Endothelial cell of umbilical vein (primary cell): ENCODE measurements around the gene PRLHR. TPM values are rescaled to one million over a fixed set of nuclear protein-coding genes. Genes with fewer than 3 reads are reported as not detected.

Experiments used
- BruUV-seq: library from RNA; stranded (reverse); fragments of 400-500 nt; replicated peaks from 2 replicates; lab custom pipeline; 2021; lab: Mats Ljungman, UMichigan
- CTCF ChIA-PET: fragments of 300-600, 350-600 bp; sonication (Branson Sonifier 250); formaldehyde crosslinking; loops from one replicate; lab custom pipeline; 2021; ENCODE audit warnings: antibody characterized with exemption, inconsistent platforms; lab: Charles Lee
- POLR2A ChIA-PET: fragments of 300-600, 350-600 bp; sonication (Branson Sonifier 250); formaldehyde crosslinking; loops from one replicate; lab custom pipeline; 2021; ENCODE audit warnings: antibody characterized with exemption, inconsistent platforms; lab: Charles Lee
- DNase-seq: peaks from one replicate; pipeline ENCODE4 v3.0.0-alpha.2; 2011; ENCODE audit warnings: low read depth, low spot score
- FAIRE-seq: peaks from 2 replicates; lab custom pipeline; 2011; peaks lifted over from hg19 to GRCh38; lab: Jason Lieb, UNC
- H2AFZ ChIP-seq: 2 replicates; pipeline ENCODE4 v1.6.0; 2012; ENCODE audit warnings: low read depth, low read length, control low read depth, inconsistent platforms
- H3K27ac ChIP-seq: 2 replicates; pipeline ENCODE4 v1.5.1; 2011; ENCODE audit warnings: low read depth, mild to moderate bottlenecking, control low read depth, low read length, moderate library complexity; ENCODE audit not compliant: insufficient read depth
- H3K27me3 ChIP-seq, 2 experiments: 2 replicates each; pipeline versions ENCODE4 v1.6.0 to v1.6.1; 2011; ENCODE audit warnings: low read length in 2 of 2, mixed read lengths in 1 of 2; ENCODE audit not compliant: control insufficient read depth in 2 of 2, insufficient read depth in 2 of 2
- H3K36me3 ChIP-seq, 2 experiments: 2 replicates in 1 of 2; 3 replicates in 1 of 2; pipeline ENCODE4 v1.5.1; 2011; ENCODE audit warnings: low read length in 2 of 2, mild to moderate bottlenecking in 1 of 2, moderate library complexity in 1 of 2; ENCODE audit not compliant: control insufficient read depth in 2 of 2, insufficient read depth in 2 of 2; ENCODE audit errors: extremely low read depth in 1 of 2
- H3K4me1 ChIP-seq: 3 replicates; pipeline ENCODE4 v1.5.1; 2011; ENCODE audit warnings: mild to moderate bottlenecking, low read length; ENCODE audit not compliant: control insufficient read depth, insufficient read depth; ENCODE audit errors: extremely low read depth
- H3K4me2 ChIP-seq: 2 replicates; pipeline ENCODE4 v1.6.1; 2011; ENCODE audit warnings: low read length, control low read depth, mixed read lengths; ENCODE audit not compliant: insufficient read depth
- H3K4me3 ChIP-seq, 3 experiments: fragments of 200-600 bp in 1 of 3; sonication (generic), shearing (Covaris generic) in 1 of 3; replicated peaks in 1 of 3; 2 replicates each; pipeline ENCODE4 v1.5.1; 2011 to 2016; ENCODE audit warnings: control low read depth in 3 of 3, low read length in 3 of 3, mild to moderate bottlenecking in 2 of 3, inconsistent platforms in 1 of 3, low read depth in 1 of 3, moderate library complexity in 1 of 3; ENCODE audit not compliant: insufficient read depth in 1 of 3
- H3K79me2 ChIP-seq: 2 replicates; pipeline ENCODE4 v1.6.0; 2012; ENCODE audit warnings: low read length, inconsistent platforms; ENCODE audit not compliant: control insufficient read depth, insufficient read depth
- H3K9ac ChIP-seq: replicated peaks from 2 replicates; pipeline ENCODE3; 2011; ENCODE audit warnings: low read length, control low read depth; ENCODE audit not compliant: insufficient read depth; ENCODE audit errors: extremely low read depth
- H3K9me1 ChIP-seq: replicated peaks from 3 replicates; pipeline ENCODE4 v1.6.0; 2011; ENCODE audit warnings: mild to moderate bottlenecking, low read length; ENCODE audit not compliant: control insufficient read depth, insufficient read depth; ENCODE audit errors: extremely low read depth
- H3K9me3 ChIP-seq: replicated peaks from 2 replicates; pipeline ENCODE4 v1.5.1; 2012; ENCODE audit warnings: low read length, inconsistent platforms; ENCODE audit not compliant: control insufficient read depth, insufficient read depth
- H4K20me1 ChIP-seq: replicated peaks from 2 replicates; pipeline ENCODE3; 2011; ENCODE audit warnings: mild to moderate bottlenecking, low read length; ENCODE audit not compliant: control insufficient read depth, insufficient read depth; ENCODE audit errors: extremely low read depth
- CTCF ChIP-seq, 2 donors: IDR thresholded peaks; 1 replicate in 1 of 2; 2 replicates in 1 of 2; pipeline ENCODE4 v1.5.1; 2011; ENCODE audit warnings: low read length in 2 of 2, mild to moderate bottlenecking in 2 of 2, moderate library complexity in 2 of 2, control low read depth in 1 of 2, inconsistent platforms in 1 of 2, low read depth in 1 of 2; ENCODE audit not compliant: insufficient read depth in 1 of 2; ENCODE audit errors: extremely low read depth in 1 of 2
- EZH2 ChIP-seq: IDR thresholded peaks from 2 replicates; pipeline ENCODE4 v1.6.1; 2012; ENCODE audit warnings: borderline replicate concordance, low read depth, mild to moderate bottlenecking, moderate library complexity, low read length, inconsistent platforms; ENCODE audit not compliant: severe bottlenecking
- FOS ChIP-seq: IDR thresholded peaks from 2 replicates; pipeline ENCODE4 v1.6.1; 2011; ENCODE audit warnings: mild to moderate bottlenecking, low read length, moderate library complexity, borderline replicate concordance; ENCODE audit not compliant: insufficient read depth
- GATA2 ChIP-seq: IDR thresholded peaks from 2 replicates; pipeline ENCODE4 v1.7.0; 2011; ENCODE audit warnings: low read depth, mild to moderate bottlenecking, moderate library complexity, mixed read lengths, low read length; ENCODE audit not compliant: insufficient read length, insufficient read depth
- JUN ChIP-seq: IDR thresholded peaks from 2 replicates; pipeline ENCODE4 v1.6.1; 2011; ENCODE audit warnings: borderline replicate concordance, low read depth; ENCODE audit not compliant: insufficient read length, insufficient read depth
- MAX ChIP-seq: IDR thresholded peaks from 2 replicates; pipeline ENCODE4 v1.6.1; 2011; ENCODE audit not compliant: insufficient read depth, insufficient read length
- MYC ChIP-seq: IDR thresholded peaks from one replicate; pipeline ENCODE4 v1.6.1; 2011; ENCODE audit warnings: mild to moderate bottlenecking, low read depth, low read length
- POLR2A ChIP-seq: IDR thresholded peaks from 2 replicates; pipeline ENCODE4 v1.6.1; 2012; ENCODE audit warnings: low read depth, mild to moderate bottlenecking, control low read depth, low read length
- POLR2AphosphoS5 ChIP-seq: IDR thresholded peaks from 2 replicates; pipeline ENCODE4 v1.6.1; 2012; ENCODE audit warnings: low read depth, mild to moderate bottlenecking, control low read depth, low read length, moderate library complexity; ENCODE audit not compliant: insufficient read depth
- dilution Hi-C: fragments of 300-500 bp; cut with MboI; formaldehyde crosslinking; loops from one replicate; pipeline ENCODE4 v1.15.0; 2019; ENCODE audit warnings: low sequenced_read_pairs; ENCODE audit not compliant: extremely low pct_ligation_motif_present
- intact Hi-C: fragments of 100-400 bp; cut with micrococcal nuclease; formaldehyde crosslinking; loops from one replicate; pipeline ENCODE4 v1.10.0; 2022
- polyA plus RNA-seq, 4 experiments: library from polyadenylated mRNA; depleted of rRNA in 3 of 4; stranded (reverse) in 3 of 4; unstranded in 1 of 4; fragments of >200 nt; gene quantifications; 2 replicates each; pipeline versions ENCODE4 v1.2.1 to v1.2.3, GENCODE V29; 2011 to 2012; ENCODE audit warnings: missing spikeins in 1 of 4
- total RNA-seq: library from RNA; stranded (reverse); gene quantifications from 2 replicates; pipeline ENCODE4 v1.2.3, GENCODE V29; 2021

PRLHR gene
- total and polyA plus RNA-seq, 2 donors (not counting 3 experiments of a cell fraction or from before 2014, with no cell fraction given), result not detected

- CTCF ChIA-PET, result no interaction called here
- H3K9me3 ChIP-seq, result no peaks in the 10 kb centered on the region
- intact Hi-C loops, result no loop called here
- FAIRE-seq, result no peak
- H3K4me1 ChIP-seq, result no peaks in the 10 kb centered on the region
- H4K20me1 ChIP-seq, result no peaks in the 10 kb centered on the region
- no peaks in the 10 kb centered on the region for H3K79me2 ChIP-seq
- POLR2A ChIA-PET, result no interaction called here
- H3K9ac ChIP-seq, result no peak overlapping the region
- H3K27ac ChIP-seq, result no peak overlapping the region
- no peaks in the 10 kb centered on the region for H3K27me3 ChIP-seq
- no TSS peak for BruUV-seq
- dilution Hi-C loops, result no loop called here
- TF ChIP-seq POLR2A (no peak), JUN (no peak), MYC (no peak), CTCF (IDR thresholded peaks at IDR 0.05; ENCODE audit: extremely low read depth in 1 of 2, insufficient read depth in 1 of 2, low read depth in 1 of 2, low read length in 2 of 2) (no peak), GATA2 (no peak), FOS (no peak), MAX (no peak), EZH2 (no peak), POLR2AphosphoS5 (no peak)
- no peaks in the 10 kb centered on the region for H3K9me1 ChIP-seq
- no peak for DNase-seq
- H3K4me2 ChIP-seq, result no peak overlapping the region
- H3K36me3 ChIP-seq, result no peaks in the 10 kb centered on the region
- no peak overlapping the region for H3K4me3 ChIP-seq
- no peak overlapping the region for H2AFZ ChIP-seq
These were observed 43.2 kb upstream of the PRLHR start for GRCh38 chr10:118638680-118639079.
